ENCODE results near the gene SH2B2.
"Not testable (repeated sequence)": the region's sequence is repeated elsewhere in the genome, so short reads cannot be mapped to it uniquely, and the experiment has no call there.

SH2B2 gene

GRCh38 chr7:102319671-102320070 is 33.0 kb downstream of the SH2B2 start:
- no peak for DNase-seq (ENCODE audit: low read depth)
- no peak for TF ChIP-seq CTCF (IDR thresholded peaks at IDR 0.05; ENCODE audit: low read depth, low read length, missing control alignments)
- no peak overlapping the region for H3K4me3 ChIP-seq (ENCODE audit: low read depth, low read length)

- TF ChIP-seq CTCF (IDR thresholded peaks at IDR 0.05; ENCODE audit: low read depth, low read length, missing control alignments) = no peak
Observed at GRCh38 chr7:102320181-102320580, 33.5 kb downstream of the SH2B2 start.

GRCh38 chr7:102320601-102321350 is 34.1 kb downstream of the SH2B2 start:
- no peak for DNase-seq (ENCODE audit: low read depth)
- TF ChIP-seq CTCF (IDR thresholded peaks at IDR 0.05; ENCODE audit: low read depth, low read length, missing control alignments) = no peak
- H3K4me3 ChIP-seq (ENCODE audit: low read depth, low read length) = no peak overlapping the region

More at GRCh38 chr7:102320181-102320580, 33.5 kb downstream of the SH2B2 start:
- no peak for DNase-seq (ENCODE audit: low read depth)
- no peak overlapping the region for H3K4me3 ChIP-seq (ENCODE audit: low read depth, low read length)

GRCh38 chr7:102321351-102322201 is 34.9 kb downstream of the SH2B2 start:
- no peak for TF ChIP-seq CTCF (IDR thresholded peaks at IDR 0.05; ENCODE audit: low read depth, low read length, missing control alignments)
- DNase-seq (ENCODE audit: low read depth) = no peak
- H3K4me3 ChIP-seq (ENCODE audit: low read depth, low read length) = no peak overlapping the region

GRCh38 chr7:102322202-102322715 is 35.6 kb downstream of the SH2B2 start:
- no peak overlapping the region for H3K4me3 ChIP-seq (ENCODE audit: low read depth, low read length)
- no peak for TF ChIP-seq CTCF (IDR thresholded peaks at IDR 0.05; ENCODE audit: low read depth, low read length, missing control alignments)
- no peak for DNase-seq (ENCODE audit: low read depth)

GRCh38 chr7:102323914-102324195 is 37.2 kb downstream of the SH2B2 start:
- TF ChIP-seq CTCF (IDR thresholded peaks at IDR 0.05; ENCODE audit: low read depth, low read length, missing control alignments) = no peak
- DNase-seq (ENCODE audit: low read depth) = no peak
- H3K4me3 ChIP-seq (ENCODE audit: low read depth, low read length) = no peak overlapping the region

GRCh38 chr7:102325106-102325505 is 38.4 kb downstream of the SH2B2 start:
- not testable (repeated sequence) for H3K4me3 ChIP-seq (ENCODE audit: low read depth, low read length); DNase-seq (ENCODE audit: low read depth)
